HCT116 (cell line): ENCODE data around the gene KIFC1. TPM values are rescaled to one million over a fixed set of nuclear protein-coding genes. Genes with fewer than 3 reads are reported as not detected.

ENCODE experiments used
- ATAC-seq: fragments of 200-7000 bp; cut with Tn5 transposase; 2 replicates; pipeline ENCODE4 v1.9.1; 2020; ENCODE audit warnings: mild to moderate bottlenecking, moderate library complexity
- BruUV-seq: library from RNA; stranded (reverse); fragments of 400-500 nt; replicated peaks from 2 replicates; lab custom pipeline; 2021; lab: Mats Ljungman, UMichigan
- CTCF ChIA-PET: fragments of 300-600 bp; sonication (Branson Sonifier 250); formaldehyde crosslinking; loops from one replicate; lab custom pipeline; 2021; ENCODE audit warnings: antibody characterized with exemption; lab: Charles Lee
- POLR2A ChIA-PET: fragments of 300-600, 350-600 bp; sonication (Branson Sonifier 250); formaldehyde crosslinking; loops from one replicate; lab custom pipeline; 2021; ENCODE audit warnings: antibody characterized with exemption; lab: Charles Lee
- RAD21 ChIA-PET, 2 experiments: fragments of 300-600 bp; sonication (Branson Sonifier 250); formaldehyde crosslinking; loops; one replicate each; lab custom pipeline; 2023; ENCODE audit warnings: low total read pairs in 2 of 2; ENCODE audit not compliant: uncharacterized antibody in 2 of 2, unreplicated experiment in 2 of 2, low non-redundant PET in 1 of 2; lab: Charles Lee
- DNase-seq: peaks from one replicate; pipeline ENCODE4 v3.0.0-alpha.2; 2010; ENCODE audit warnings: low read depth, low spot score
- H2AFZ ChIP-seq: fragments of 200-600 bp; shearing (Covaris generic), sonication (generic); 2 replicates; pipeline ENCODE4 v1.6.1; 2017; ENCODE audit warnings: low read depth, mixed run types, mixed read lengths, antibody characterized with exemption, low read length; ENCODE audit not compliant: poor library complexity, severe bottlenecking
- H3K27ac ChIP-seq: 2 replicates; pipeline ENCODE4 v1.5.1; 2012; ENCODE audit warnings: low read depth, low read length
- H3K27me3 ChIP-seq: fragments of 200-600 bp; sonication (generic); 2 replicates; pipeline ENCODE4 v1.6.1; 2016; ENCODE audit warnings: mixed run types, low read length, mixed read lengths; ENCODE audit not compliant: insufficient read depth
- H3K36me3 ChIP-seq, 2 experiments: fragments of 200-500 bp in 1 of 2; fragments of 200-600 bp in 1 of 2; sonication (Bioruptor generic) in 1 of 2; sonication (generic) in 1 of 2; 2 replicates each; pipeline versions ENCODE4 v1.5.1 to v1.6.1; 2014 to 2016; ENCODE audit warnings: low read length in 2 of 2, inconsistent platforms in 1 of 2, mixed read lengths in 1 of 2, mixed run types in 1 of 2; ENCODE audit not compliant: insufficient read depth in 2 of 2, control insufficient read depth in 1 of 2
- H3K4me1 ChIP-seq, 2 experiments: fragments of 200-600 bp in 1 of 2; sonication (generic) in 1 of 2; 2 replicates each; pipeline versions ENCODE4 v1.5.1 to v1.6.1; 2012 to 2017; ENCODE audit warnings: low read length in 2 of 2, inconsistent platforms in 1 of 2, mild to moderate bottlenecking in 1 of 2, mixed read lengths in 1 of 2, mixed run types in 1 of 2, moderate library complexity in 1 of 2; ENCODE audit not compliant: insufficient read depth in 2 of 2, control insufficient read depth in 1 of 2
- H3K4me2 ChIP-seq: fragments of 200-600 bp; sonication (generic); 2 replicates; pipeline ENCODE4 v1.6.1; 2017; ENCODE audit warnings: mixed run types, low read length, mixed read lengths
- H3K4me3 ChIP-seq, 2 experiments: fragments of 200-600 bp in 1 of 2; sonication (generic) in 1 of 2; replicated peaks in 1 of 2; 2 replicates each; pipeline ENCODE4 v1.5.1; 2011 to 2016; ENCODE audit warnings: low read length in 2 of 2, control low read depth in 1 of 2, low read depth in 1 of 2, mild to moderate bottlenecking in 1 of 2, mixed read lengths in 1 of 2, mixed run types in 1 of 2
- H3K79me2 ChIP-seq: fragments of 200-600 bp; sonication (generic); 2 replicates; pipeline ENCODE4 v1.6.1; 2017; ENCODE audit warnings: mild to moderate bottlenecking, mixed run types, low read length, moderate library complexity, mixed read lengths; ENCODE audit not compliant: insufficient read depth
- H3K9ac ChIP-seq: fragments of 200-600 bp; sonication (generic); 2 replicates; pipeline ENCODE4 v1.6.1; 2016; ENCODE audit warnings: low read length, mixed read lengths
- H3K9me2 ChIP-seq: fragments of 200-600 bp; sonication (generic), shearing (Covaris generic); 2 replicates; pipeline ENCODE4 v1.6.1; 2017; ENCODE audit warnings: mixed run types, mild to moderate bottlenecking, moderate library complexity; ENCODE audit not compliant: insufficient read depth
- H3K9me3 ChIP-seq, 2 experiments: fragments of 200-500 bp in 1 of 2; fragments of 200-600 bp in 1 of 2; sonication (Bioruptor generic) in 1 of 2; sonication (generic) in 1 of 2; 2 replicates each; pipeline ENCODE4 v1.6.1; 2014 to 2017; ENCODE audit warnings: low read length in 2 of 2, mixed read lengths in 2 of 2, inconsistent platforms in 1 of 2, low read depth in 1 of 2, mild to moderate bottlenecking in 1 of 2, mixed run types in 1 of 2, moderate library complexity in 1 of 2; ENCODE audit not compliant: control insufficient read depth in 1 of 2, insufficient read depth in 1 of 2
- H4K20me1 ChIP-seq: fragments of 200-600 bp; sonication (generic), shearing (Covaris generic); 2 replicates; pipeline ENCODE4 v1.6.1; 2017; ENCODE audit warnings: mixed run types, mild to moderate bottlenecking, moderate library complexity; ENCODE audit not compliant: insufficient read depth
- FOSL1 ChIP-seq: IDR thresholded peaks from 2 replicates; pipeline ENCODE4 v1.6.1; 2012; ENCODE audit warnings: low read depth
- POLR2A ChIP-seq: IDR thresholded peaks from 2 replicates; pipeline ENCODE4 v1.7.0; 2011; ENCODE audit warnings: borderline replicate concordance; ENCODE audit not compliant: insufficient read depth, insufficient read length; ENCODE audit errors: extremely low read depth
- intact Hi-C: fragments of 100-400 bp; cut with micrococcal nuclease; formaldehyde crosslinking; loops from 2 replicates; pipeline ENCODE4 v1.10.0; 2022
- total RNA-seq: library from RNA; stranded (reverse); gene quantifications from one replicate; pipeline ENCODE4 v1.2.1, GENCODE V29; 2021; ENCODE audit not compliant: unreplicated experiment
- TF ChIP-seq, protein P1 (sequence below), 3 experiments: fragments of 200-600 bp in 1 of 3; sonication (generic) in 1 of 3; IDR thresholded peaks in 2 of 3; conservative IDR thresholded peaks in 1 of 3; 2 replicates each; pipeline ENCODE4 v1.5.1; 2012 to 2017; ENCODE audit warnings: low read depth in 2 of 3, low read length in 2 of 3, antibody characterized with exemption in 1 of 3, borderline replicate concordance in 1 of 3, control low read depth in 1 of 3, mild to moderate bottlenecking in 1 of 3, mixed read lengths in 1 of 3, mixed run types in 1 of 3, moderate library complexity in 1 of 3; ENCODE audit not compliant: insufficient read depth in 1 of 3

KIFC1 gene
- total RNA-seq, 1 experiment from 2014 or later = 84.7 TPM

GRCh38 chr6:33410711-33411631, 19.3 kb downstream of the KIFC1 start, which contains the start of gene PHF1:
Gene PHF1, plus strand, starts transcription at chr6:33411014. Its CDS starts 1,250 bp downstream, at chr6:33412264.
- peak; percentile 60 for DNase-seq

More at GRCh38 chr6:33410711-33411631, 19.3 kb downstream of the KIFC1 start, which contains the start of gene PHF1:
- H3K4me1 ChIP-seq = peaks cover 5 to 18% of the 10 kb centered on the region in 2 experiments; a peak in 3 of 4 replicates
- TF ChIP-seq FOSL1 (no peak), POLR2A (peak; percentile 38)
- TF ChIP-seq, protein P1, sequence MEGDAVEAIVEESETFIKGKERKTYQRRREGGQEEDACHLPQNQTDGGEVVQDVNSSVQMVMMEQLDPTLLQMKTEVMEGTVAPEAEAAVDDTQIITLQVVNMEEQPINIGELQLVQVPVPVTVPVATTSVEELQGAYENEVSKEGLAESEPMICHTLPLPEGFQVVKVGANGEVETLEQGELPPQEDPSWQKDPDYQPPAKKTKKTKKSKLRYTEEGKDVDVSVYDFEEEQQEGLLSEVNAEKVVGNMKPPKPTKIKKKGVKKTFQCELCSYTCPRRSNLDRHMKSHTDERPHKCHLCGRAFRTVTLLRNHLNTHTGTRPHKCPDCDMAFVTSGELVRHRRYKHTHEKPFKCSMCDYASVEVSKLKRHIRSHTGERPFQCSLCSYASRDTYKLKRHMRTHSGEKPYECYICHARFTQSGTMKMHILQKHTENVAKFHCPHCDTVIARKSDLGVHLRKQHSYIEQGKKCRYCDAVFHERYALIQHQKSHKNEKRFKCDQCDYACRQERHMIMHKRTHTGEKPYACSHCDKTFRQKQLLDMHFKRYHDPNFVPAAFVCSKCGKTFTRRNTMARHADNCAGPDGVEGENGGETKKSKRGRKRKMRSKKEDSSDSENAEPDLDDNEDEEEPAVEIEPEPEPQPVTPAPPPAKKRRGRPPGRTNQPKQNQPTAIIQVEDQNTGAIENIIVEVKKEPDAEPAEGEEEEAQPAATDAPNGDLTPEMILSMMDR (IDR thresholded peaks at IDR 0.05 in 2 of 3, conservative IDR thresholded peaks at IDR 0.05 in 1 of 3; ENCODE audit: borderline replicate concordance in 1 of 3, insufficient read depth in 1 of 3, low read depth in 2 of 3, low read length in 2 of 3) = peak in 1 of 3 experiments; percentile 11; a peak in 1 of 6 replicates
- H2AFZ ChIP-seq = no peak within 1 kb of the TSS
- peak within 1 kb of the TSS; percentile 96 for H3K4me2 ChIP-seq
- peak within 1 kb of the TSS; percentile 78 for H3K27ac ChIP-seq
- H3K9me2 ChIP-seq = no peaks in the 10 kb centered on the region
- H4K20me1 ChIP-seq = no peaks in the 10 kb centered on the region
- intact Hi-C loops = loop anchor here (1.0 to 10.0 kb wide), 3 partner anchors 20 to 206 kb away; partner anchors contain the start of genes HSD17B8, KIFC1, RGL2 and RING1
- no peaks in the 10 kb centered on the region for H3K27me3 ChIP-seq
- RAD21 ChIA-PET = no interaction called here
- BruUV-seq = no TSS peak
- POLR2A ChIA-PET = interaction anchor here (1.0 to 1.3 kb wide), 2 partner anchors 93 to 134 kb away, joined by 3 read pairs; partner anchors contain the start of genes B3GALT4 and ZBTB22
- peak within 1 kb of the TSS; percentile 67 to 77 for H3K4me3 ChIP-seq
- CTCF ChIA-PET = interaction anchor here (1.2 kb wide), 1 partner anchor 7 kb away, joined by 3 read pairs; the partner anchor contains the start of gene CUTA
- peak within 1 kb of the TSS; percentile 78 for H3K9ac ChIP-seq
- H3K36me3 ChIP-seq = peaks cover 15 to 53% of the 10 kb centered on the region in 2 experiments
- peak; percentile 57 for ATAC-seq
- H3K9me3 ChIP-seq = no peaks in the 10 kb centered on the region
- H3K79me2 ChIP-seq = peaks cover 20% of the 10 kb centered on the region
